Stimulated activated CD4-positive, alpha-beta T cell treated with anti-CD3 and anti-CD28 coated beads, Interleukin-1b, Interleukin-23, amount 100 ng/mL, for 4 hours (primary cell): ENCODE results near the gene XPNPEP3.
A peak's percentile ranks its signal among the peaks of the same experiment; 100 is the strongest.
"Not testable (repeated sequence)": the region's sequence is repeated elsewhere in the genome, so short reads cannot be mapped to it uniquely, and the experiment has no call there.

ENCODE experiments used
- DNase-seq, 2 donors: peaks; one replicate each; pipeline ENCODE4 v3.0.0-alpha.2; 2020; ENCODE audit warnings: low read depth in 2 of 2

The XPNPEP3 gene

DNA sequence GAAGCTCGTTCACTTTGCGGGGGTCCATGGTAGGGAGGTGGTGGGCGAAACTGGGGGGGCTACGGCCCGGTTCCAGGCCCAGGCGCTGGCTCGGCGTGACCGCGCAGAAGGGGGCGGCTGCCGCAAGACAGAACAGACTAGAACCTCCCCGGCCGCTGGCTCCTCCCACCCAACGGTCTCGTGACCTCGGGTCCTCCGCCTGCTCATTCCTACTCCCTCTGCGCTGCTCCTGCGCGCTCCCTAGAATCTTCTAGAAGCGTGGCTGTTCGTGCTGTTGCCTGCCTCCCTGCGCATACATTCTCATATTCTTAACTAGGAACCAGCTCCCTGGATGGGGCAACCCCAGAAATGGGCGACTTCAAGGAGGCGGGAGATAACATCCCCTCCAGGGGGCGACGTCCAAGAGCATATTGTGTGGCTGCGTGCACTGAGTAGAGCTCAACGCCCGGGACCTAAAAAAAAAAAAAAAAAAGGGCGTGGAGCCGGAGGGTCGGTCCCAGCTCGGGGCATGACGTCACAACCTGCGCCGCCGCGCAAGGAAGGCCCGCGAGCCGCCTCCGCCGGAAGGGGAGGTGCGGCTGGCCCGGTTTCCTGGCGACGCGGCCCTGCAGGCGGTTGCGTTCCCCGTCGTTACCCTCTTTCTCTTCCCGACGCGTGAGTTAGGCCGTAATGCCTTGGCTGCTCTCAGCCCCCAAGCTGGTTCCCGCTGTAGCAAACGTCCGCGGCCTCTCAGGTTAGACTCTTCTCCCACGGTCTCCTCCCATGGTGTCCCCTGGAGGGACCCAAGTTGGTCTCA, at the start of gene XPNPEP3, which contains the start of gene ST13:
TSS of gene XPNPEP3 (plus strand) at position 636 of the 796 bp plus-strand sequence. CDS start at position 670, 34 bp downstream.
TSS of gene ST13 (minus strand) at position 127 of the 796 bp plus-strand sequence. CDS start at position 28, 99 bp downstream.
- DNase-seq, result peak; percentile 92 to 95

DNA sequence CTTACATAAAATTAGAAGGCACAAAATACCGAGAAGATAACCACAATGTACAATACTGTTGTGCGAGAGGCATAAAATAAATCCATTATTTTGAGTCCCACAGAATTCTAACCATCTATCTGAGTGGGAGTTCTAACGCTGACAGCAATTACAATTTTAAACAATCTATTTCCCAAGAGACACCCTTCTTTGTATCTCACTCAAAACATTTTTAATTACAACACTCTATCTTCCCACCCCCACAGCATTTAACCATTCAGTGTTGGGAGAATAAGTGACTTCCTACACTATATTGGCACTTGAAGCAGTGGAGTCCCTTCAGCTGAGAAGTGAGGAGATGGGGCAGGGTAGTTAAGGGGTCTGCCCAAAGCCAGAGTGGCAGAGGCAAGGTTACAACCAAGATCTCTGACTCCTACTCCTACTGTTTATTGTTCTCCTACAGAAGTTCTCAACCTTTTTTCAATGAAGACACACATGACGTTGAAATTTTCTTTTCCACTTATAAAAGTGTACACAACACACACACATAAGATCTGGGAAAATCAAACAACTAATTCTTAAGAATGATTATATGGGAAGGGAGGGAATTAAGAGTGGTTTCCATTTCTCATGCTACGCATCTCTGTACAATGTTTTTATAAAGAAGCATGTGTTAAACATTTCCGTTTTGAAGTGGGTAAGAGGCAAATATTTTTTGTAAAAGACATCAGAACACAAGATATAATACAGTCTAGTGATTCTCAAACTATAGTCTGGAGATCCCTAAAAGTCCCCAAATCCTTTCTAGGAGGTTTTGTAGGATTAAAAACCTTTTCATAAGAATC, 48.7 kb upstream of the XPNPEP3 start:
- no peak for DNase-seq

DNA sequence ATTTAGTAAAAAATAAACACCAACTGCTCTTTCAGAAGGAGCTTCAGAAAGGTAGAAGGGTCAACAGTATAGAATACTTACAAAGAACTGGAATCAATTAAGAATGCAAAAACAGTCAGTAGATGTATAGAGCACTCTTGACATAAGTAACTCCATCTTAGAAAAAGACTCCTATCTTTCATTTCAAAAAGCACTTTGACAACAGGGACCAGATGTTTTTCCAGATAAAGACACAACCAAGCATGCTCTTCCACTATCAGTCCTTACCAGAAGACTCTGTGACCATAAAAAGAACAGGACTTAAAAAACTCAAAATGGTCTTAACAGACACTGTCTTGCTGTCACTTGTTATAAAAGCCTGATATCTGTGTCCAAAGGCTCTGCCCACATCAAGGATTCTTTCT, 43.0 kb upstream of the XPNPEP3 start:
- no peak for DNase-seq

DNA sequence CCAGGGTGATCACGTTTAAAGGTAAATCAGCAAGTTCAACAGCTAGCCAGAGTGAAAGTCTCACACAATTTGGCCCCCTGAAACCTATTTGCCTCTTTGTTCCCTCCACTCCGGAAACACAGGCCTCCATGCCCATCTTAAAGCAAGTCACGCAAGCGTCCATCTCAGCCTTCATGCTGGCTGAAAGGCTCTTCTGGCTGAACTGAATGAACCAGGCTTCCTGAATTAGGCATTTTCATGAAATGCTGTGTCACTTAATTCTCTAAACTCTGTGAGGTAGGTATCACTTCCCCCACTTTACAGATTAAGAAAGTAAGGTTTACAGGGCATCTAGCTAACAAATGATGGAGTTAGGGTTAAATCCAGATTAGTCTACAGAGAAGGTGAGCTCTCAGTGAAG, 39.2 kb upstream of the XPNPEP3 start:
- DNase-seq, result no peak

DNA sequence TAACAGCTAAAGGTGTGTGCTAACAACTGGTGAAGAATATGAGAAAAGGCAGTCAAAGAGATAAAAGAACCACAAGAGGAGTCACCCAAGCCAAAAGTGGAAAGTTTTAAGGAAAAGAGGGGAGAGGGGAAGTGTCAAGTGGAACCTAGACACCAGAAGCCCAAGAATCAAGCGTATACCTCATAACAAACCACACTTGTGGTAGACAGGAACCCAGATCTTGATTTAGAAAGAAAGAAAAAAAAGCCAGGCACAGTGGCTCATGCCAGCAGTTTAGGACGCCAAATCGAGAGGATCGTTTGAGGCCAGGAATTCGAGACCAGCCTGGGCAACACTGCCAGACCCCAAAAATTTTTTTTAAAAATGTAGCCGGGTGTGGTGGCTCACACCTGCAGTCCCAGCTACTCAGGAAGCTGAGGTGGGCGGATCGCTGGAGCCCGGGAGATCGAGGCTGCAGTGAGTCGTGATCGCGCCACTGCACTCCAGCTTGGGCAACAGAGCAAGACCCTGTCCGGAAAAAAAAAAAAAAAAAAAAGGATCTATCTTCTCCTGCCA, 38.7 kb upstream of the XPNPEP3 start:
- no peak for DNase-seq

DNA sequence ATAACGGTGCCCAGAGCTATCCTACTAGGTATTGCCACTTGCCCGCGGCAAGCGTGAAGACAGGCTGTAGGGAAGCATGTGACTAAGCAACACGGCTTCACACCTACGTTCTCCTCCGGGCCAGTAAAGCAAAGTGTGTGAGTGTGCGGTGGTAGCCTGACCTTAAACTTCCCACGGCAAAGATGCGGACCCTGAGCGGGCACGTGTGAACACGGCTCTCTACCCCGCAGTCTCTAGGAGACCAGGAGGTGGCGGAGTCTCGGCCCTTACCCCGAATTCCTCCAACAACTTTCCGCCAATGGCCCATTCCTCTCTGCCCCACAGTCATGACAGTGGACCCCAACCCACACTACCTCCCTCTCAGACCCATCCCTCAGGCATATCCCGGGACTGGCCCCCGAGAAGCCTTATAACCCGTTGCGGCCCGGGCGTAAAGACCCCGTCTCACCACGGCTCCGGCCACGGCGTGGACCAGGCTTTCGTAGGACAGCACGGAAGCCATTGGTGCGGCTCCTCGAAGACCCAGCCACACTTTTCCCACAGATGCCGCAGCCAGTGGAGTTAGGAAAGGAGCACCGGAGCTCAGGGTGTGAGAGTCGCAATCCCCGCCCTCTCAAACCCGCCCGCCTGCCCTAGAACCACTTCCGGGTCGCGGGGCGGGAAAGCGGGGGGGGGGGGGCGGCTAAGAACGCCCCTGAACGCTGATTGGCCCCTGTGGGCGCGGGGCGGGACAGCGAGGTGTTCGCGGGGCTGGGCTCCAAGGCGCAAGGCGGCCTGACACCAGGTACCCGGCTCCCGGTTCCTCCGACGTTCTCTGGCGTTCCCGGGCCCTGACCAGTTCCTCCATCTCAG, 38.0 kb upstream of the XPNPEP3 start, which contains the start of gene SLC25A17:
TSS of gene SLC25A17 (minus strand) at position 600 of the 852 bp plus-strand sequence. CDS start at position 502, 98 bp downstream.
- DNase-seq, result peak; percentile 81 to 83

DNA sequence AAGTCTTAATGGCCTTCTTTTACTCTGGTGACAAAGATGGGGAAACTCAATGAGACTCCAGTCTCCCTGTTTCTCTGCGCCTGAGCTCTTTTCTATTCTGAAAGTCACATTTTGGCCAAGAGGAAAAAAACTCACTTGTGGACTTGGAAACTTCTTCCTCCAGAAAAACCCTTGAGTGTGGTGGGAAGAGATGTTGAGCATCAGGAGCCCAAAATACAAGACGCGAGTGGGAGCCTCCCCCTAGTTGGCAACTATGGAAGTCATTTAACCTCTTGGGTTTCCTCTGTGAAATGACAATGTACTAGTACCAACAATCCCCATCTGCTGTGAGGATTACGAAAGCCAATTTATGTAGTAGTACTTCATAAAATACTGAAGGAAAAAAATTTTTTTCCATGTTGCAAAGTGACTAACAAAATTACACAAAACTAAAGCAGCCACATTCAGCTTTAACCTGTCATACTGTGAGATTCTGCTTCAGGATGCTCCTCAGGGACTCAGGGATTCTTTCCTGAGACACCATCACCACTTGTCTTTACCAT, 37.3 kb upstream of the XPNPEP3 start:
- no peak for DNase-seq

DNA sequence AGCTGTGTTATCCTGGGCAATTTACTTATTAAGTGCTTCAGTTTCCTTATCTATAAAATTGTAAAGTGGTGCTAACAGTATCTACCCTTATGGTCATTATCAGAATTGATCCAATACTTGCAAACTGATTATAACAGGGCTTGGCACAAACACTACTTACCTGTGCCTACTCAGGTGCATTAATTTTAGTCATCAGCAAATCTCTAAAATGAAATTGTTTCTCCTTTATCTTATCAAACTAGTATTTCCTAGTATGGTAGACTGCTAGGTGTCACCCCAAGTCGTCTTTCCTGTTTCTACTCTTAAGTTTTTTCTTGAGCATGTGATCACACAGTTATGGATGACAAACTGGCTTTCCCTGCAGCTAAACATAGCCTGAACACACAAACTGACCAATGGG, 33.5 kb upstream of the XPNPEP3 start:
- DNase-seq, result no peak

DNA sequence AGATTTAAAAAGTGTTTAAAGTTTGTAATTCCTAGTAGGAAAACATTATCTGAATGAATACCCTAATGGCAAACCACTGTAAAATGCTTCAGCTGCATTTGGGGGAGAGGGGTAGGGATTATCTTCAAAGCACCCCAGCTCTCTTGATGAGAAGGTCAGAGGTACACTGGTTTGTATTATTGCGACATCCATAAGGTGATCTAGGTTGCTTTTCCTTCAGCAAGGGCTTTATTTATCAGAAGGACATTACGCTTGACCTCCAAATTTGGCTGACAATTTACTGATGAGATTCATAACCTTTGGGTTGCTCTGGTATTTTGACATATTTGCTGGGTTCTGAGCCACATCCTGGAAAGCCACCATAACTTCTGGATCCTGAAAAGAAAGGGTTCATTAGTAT, 30.7 kb upstream of the XPNPEP3 start:
- DNase-seq, result not testable (repeated sequence)

DNA sequence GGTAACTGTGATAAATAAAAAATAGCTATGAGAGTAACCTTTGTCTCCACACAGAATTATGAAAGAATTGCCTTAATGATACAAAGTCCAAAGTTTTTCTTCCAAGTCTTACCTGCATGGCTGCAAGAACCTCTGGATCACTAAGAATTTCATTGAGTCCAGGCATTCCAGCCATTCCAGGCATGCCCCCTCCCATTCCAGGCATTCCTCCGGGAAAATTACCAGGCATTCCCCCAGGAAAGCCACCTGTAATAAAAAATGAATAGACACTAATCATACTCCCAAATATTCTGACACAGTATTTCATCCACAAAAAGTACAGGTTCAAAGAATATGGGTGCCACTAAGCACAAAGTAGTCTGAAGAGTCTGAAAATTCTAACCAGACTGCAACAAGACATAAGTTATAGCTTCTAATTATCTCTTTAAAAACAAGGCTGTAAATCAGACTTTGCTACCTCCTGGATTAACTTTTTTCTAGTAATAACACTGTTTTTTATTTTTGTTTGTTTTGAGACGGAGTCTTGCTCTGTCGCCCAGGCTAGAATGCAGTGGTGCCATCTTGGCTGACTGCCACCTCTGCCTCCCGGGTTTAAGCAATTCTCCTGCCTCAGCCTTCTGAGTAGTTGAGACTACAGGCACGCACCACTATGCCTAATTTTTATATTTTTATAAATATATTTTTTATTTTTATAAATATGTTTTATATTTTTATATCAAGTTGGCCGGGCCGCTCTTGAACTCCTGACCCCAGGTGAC, 29.8 kb upstream of the XPNPEP3 start:
- DNase-seq, result no peak

DNA sequence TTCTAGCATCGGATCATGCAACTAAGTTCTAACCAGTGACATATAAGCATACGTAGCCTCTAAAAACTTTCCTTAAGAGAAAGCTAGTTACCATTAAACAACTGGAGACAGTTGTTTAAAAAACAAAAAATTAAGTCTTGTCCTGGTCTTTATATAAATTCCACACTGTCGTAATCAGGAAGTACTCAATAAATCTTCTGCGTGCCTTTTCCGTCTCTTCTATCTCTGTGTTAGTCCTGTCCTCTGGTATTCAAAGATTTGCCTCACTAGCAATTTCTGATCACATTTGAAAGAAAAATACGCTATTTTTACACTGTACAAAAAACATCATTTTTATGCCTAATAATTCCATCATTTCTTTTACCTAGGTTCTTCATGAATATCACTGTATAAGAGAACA, 27.8 kb upstream of the XPNPEP3 start:
- DNase-seq, result no peak

DNA sequence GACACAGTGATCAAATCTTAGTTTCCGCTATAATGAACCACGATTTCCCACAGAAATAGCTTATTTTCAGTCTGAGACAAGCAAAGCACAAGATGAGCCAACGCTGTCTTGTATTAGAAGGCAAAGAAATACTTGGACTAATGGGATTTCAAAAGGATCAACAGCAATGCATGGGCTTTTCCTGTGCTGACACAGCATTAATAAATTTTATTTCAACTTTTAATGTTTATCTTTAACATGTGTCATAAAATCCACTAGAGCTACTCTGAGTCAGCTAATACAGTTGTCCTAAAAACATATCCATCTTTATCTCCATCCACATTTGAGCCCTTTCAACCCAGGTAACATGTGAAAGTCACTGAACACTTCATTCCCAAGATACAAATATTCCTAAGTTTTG, 22.3 kb upstream of the XPNPEP3 start:
- no peak for DNase-seq

DNA sequence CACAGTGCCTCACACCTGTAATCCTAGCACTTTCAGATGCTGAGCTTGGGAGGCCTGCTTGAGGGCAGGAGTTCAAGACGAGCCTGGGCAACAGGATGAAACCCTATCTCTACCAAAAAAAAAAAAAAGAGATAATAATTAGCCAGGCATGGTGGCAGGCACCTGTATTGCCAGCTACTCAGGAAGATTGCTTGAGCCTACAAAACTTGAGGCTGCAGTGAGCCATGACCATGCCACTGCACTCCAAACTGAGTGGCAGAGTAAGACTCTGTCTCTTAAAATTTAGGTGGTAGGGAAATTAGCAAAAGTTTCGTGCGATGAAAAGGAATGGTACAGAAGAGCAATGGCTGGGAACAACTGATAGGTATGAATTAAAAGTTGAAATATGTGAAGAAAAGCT, 18.5 kb upstream of the XPNPEP3 start:
- DNase-seq, result no peak

DNA sequence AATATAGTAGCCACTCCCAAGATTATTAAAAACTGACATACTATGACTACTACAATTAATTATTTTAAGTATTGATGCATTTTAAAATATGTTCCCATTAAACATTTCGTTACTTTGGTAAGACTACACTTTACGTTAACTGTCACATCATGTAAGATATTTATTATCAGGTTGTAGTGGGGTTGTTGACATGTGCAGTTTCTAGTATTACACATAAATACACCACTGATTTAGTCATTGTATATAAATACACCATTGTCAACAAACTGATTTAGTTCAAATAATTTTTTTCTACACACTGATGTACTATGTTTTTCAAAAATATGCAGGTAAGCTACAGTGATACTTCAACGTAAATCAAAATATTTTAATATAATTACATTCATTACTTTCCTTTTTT, 12.0 kb upstream of the XPNPEP3 start:
- no peak for DNase-seq

DNA sequence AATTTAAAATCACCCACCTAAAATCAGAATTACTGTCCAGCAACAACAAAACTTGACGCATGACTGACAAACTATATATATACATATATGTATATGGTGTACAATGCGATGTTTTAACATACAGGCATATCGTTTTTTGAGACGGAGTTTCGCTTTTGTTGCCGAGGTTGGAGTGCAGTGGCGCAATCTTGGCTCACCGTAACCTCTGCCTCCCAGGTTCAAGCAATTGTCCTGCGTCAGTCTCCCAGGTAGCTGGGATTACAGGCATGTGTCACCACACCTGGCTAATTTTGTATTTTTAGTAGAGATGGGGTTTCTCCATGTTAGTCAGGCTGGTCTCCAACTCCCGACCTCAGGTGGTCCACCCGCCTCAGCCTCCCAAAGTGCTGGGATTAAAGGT, 11.1 kb upstream of the XPNPEP3 start:
- DNase-seq, result not testable (repeated sequence)

DNA sequence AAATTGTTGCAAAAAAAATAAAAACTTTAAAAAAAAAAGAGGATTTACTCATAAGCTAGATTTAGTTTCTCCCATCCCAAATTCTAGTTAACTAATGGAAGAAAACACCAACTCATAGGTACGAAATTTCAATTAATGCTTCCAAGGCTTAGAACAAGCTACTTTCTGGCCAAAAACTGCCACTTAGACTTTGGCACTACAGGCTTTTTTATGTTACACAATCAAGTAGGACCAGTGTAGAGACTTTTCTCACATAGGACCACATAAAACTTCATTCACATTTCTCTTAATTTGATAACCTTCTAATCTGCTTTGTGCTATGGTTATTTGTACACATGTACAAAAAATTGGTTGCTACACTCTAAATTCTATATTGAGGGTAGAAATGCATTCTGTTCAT, 3.6 kb upstream of the XPNPEP3 start:
- no peak for DNase-seq

DNA sequence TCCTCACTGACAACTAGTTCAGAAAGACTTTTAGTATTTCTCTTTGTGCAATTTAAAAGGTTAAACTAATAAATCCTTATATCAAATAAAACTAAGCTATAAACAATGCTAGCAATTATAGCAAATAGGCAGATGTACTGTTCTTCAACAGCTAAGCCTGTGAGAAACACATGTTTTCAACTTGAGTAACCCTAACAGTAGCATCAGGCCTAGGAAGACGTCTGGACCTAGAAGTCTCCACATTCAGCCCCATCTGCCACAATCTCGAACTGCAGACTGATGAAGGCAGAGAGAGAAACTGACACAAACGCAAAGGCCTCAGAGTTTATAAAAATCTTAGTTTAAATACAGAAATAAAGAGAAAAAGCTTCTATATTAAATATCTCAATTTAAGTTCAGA, 3.0 kb upstream of the XPNPEP3 start:
- no peak for DNase-seq

DNA sequence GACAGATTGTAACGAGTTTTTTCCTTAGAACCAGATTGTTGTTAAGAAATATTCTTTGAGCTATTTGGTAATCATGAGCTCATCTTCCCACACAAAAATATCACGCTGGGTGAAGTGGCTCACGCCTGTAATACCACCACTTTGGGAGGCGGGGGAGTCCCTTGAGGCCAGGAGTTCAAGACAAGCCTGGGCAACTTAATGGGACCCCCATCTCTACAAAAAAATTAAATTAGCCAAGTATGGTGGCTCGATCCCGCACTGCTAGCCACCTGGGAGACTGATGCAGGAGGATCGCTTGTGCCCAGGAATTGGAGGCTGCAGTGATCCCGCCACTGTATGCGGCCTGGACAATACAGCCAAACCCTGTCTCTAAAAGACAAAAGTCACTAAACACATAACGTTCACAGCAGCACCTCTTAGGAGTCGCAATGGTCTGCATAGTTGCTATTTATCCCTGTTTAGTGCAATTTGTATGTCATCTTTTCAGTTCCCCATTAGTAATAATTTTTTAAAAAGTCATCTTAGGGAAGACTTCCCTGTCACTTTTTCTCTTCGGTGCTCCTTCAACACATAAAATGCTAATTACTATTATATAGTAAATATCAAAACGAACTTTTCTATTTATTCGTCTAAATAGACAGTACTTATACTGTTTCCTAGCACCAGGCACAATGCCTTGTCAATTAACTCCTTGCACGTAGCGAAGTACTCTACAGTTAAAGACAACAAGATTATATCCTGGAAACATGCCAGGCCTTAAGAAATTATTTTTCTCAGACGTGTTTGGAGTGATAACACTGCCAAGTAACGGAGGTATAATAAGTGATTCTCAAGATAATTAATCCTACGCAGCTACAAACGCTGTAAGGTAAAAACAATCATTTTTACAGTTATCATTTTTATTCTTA, 1.6 kb upstream of the XPNPEP3 start:
- DNase-seq, result no peak

DNA sequence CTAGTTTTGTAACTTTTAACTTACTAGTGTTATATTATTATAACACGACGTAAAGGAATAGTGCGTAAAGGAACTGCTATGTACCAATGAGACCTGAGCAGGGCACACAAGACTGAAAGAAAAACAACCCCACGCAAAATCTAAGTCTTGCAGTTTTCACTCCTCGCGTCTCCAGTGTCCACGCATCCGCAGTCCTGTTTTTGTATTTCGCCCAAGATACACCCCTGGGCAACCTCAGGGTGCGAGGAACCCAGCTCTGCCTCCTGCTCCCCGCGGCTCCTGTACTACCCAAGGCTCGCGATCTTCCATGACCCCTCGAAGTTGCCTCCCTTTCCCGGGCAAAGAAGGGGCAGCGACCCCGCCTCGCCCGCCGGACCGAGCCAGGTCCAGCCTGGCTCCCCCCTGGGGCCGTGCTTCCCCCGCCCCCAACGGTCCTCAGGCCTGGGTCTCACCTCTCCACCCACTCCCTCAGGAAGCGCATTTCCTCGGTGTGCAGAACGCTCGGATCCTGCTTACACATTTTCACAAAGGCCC, 902 bp upstream of the XPNPEP3 start:
- no peak for DNase-seq
